ENCODE measurements around the gene UBE2N. TPM values are rescaled to one million over a fixed set of nuclear protein-coding genes. Genes with fewer than 3 reads are reported as not detected.
A peak's percentile ranks its signal among the peaks of the same experiment; 100 is the strongest.

The UBE2N gene
- total RNA-seq, 1 donor from 2014 or later: 70.0 TPM

DNA sequence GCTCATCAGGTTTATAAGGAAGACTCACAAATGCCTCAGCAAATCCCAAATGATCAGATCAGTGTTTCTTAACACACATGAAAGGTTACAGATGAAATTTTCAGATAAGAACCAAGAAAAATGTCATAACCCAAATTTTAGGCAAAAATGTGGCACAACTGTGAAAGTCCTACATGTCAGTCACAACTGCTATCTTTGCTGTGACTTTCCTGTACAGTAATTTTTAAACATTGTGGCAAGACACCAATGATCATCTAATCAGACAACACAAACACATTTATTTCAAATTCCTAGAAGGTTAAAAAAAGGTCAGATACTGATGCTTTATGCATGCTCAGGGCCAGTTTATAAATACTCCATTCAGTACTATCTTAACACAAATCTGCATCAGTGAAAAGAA lies 32.9 kb downstream of the UBE2N start:
- Mint-ChIP-seq H3K27me3 (ENCODE audit: low read depth) (no peaks in the 10 kb centered on the region), H3K4me1 (ENCODE audit: low read depth) (peaks cover 47% of the 10 kb centered on the region), H3K9me3 (ENCODE audit: low read depth) (no peaks in the 10 kb centered on the region), H3K27ac (ENCODE audit: unreplicated experiment) (no peak overlapping the region), H3K36me3 (ENCODE audit: low read depth) (peaks cover 5% of the 10 kb centered on the region), H3K4me3 (ENCODE audit: unreplicated experiment) (no peak overlapping the region)
- no peak for DNase-seq (ENCODE audit: low spot score)
- no peak for TF ChIP-seq CTCF (IDR thresholded peaks at IDR 0.05)

GRCh38 chr12:93407963-93408283 lies 33.8 kb downstream of the UBE2N start:
- H3K27me3 Mint-ChIP-seq (ENCODE audit: low read depth): no peaks in the 10 kb centered on the region
- no peak overlapping the region for H3K27ac Mint-ChIP-seq (ENCODE audit: unreplicated experiment)
- peaks cover 5% of the 10 kb centered on the region for H3K36me3 Mint-ChIP-seq (ENCODE audit: low read depth)
- DNase-seq (ENCODE audit: low spot score): no peak
- H3K4me1 Mint-ChIP-seq (ENCODE audit: low read depth): peaks cover 39% of the 10 kb centered on the region
- no peak for TF ChIP-seq CTCF (IDR thresholded peaks at IDR 0.05)
- H3K4me3 Mint-ChIP-seq (ENCODE audit: unreplicated experiment): no peak overlapping the region
- H3K9me3 Mint-ChIP-seq (ENCODE audit: low read depth): no peaks in the 10 kb centered on the region

GRCh38 chr12:93407054-93407962 lies 34.4 kb downstream of the UBE2N start:
- TF ChIP-seq CTCF (IDR thresholded peaks at IDR 0.05): no peak
- Mint-ChIP-seq H3K27me3 (ENCODE audit: low read depth) (no peaks in the 10 kb centered on the region), H3K4me1 (ENCODE audit: low read depth) (peaks cover 36% of the 10 kb centered on the region), H3K9me3 (ENCODE audit: low read depth) (no peaks in the 10 kb centered on the region), H3K27ac (ENCODE audit: unreplicated experiment) (peak overlapping the region; percentile 10), H3K4me3 (ENCODE audit: unreplicated experiment) (no peak overlapping the region), H3K36me3 (ENCODE audit: low read depth) (peaks cover 9% of the 10 kb centered on the region)
- DNase-seq (ENCODE audit: low spot score): no peak

GRCh38 chr12:93404961-93405849 lies 36.5 kb downstream of the UBE2N start:
- no peak for TF ChIP-seq CTCF (IDR thresholded peaks at IDR 0.05)
- H3K9me3 Mint-ChIP-seq (ENCODE audit: low read depth): no peaks in the 10 kb centered on the region
- peaks cover 9% of the 10 kb centered on the region for H3K36me3 Mint-ChIP-seq (ENCODE audit: low read depth)
- peaks cover 23% of the 10 kb centered on the region for H3K4me1 Mint-ChIP-seq (ENCODE audit: low read depth)
- H3K27ac Mint-ChIP-seq (ENCODE audit: unreplicated experiment): peak overlapping the region; percentile 36
- H3K27me3 Mint-ChIP-seq (ENCODE audit: low read depth): no peaks in the 10 kb centered on the region
- no peak overlapping the region for H3K4me3 Mint-ChIP-seq (ENCODE audit: unreplicated experiment)
- DNase-seq (ENCODE audit: low spot score): no peak
